ENCODE results near the gene LPIN1. TPM values are rescaled to one million over a fixed set of nuclear protein-coding genes. Genes with fewer than 3 reads are reported as not detected.
A peak's percentile ranks its signal among the peaks of the same experiment; 100 is the strongest.

Gene LPIN1
- total and polyA plus RNA-seq, 2 of the 13 experiments (the other 11 are each of a cell fraction or from before 2014, with no cell fraction given), result 9.7 to 19.4 TPM

DNA sequence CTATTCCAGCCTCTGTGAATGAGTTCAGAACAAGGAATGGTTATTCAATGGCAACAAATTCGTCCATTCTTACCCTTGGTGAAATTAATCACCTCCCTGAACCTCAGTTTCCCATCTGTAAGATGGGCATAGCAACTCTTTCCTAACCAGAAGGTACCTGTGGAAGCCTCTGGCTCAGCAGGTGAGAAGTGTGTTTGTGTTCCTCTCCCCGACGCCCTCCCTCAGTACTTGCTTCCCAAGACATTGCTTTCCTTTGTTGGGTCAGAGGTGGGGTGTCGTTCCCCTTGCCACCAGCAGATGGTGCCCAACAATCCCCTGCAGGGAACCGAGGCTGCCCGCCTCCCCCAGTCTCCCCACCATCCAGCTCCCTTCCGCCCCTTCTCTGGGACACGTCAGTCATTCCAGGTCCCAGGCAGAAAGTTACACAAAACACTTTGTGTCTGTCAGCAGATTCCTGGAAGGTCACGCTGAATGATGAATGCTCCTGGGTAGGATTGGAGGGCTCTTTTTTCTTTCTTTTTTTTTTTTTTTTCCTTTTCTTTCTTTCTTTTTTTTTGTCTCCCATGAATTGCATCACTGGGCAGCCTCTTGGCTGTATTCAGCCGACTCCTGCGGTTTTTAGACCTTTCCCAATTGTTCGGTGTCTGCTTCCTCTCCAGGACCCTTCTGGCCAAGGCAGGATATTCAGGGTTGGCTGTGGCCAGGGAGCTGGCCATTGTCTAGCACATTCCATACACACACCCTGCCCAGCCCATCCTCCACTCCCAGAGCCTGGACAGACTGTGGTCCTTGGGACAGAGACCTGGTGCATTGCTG is 117.3 kb downstream of the LPIN1 start (continued):
- no peak for TF ChIP-seq ZNF337 (CRISPR knock-in tag; IDR thresholded peaks at IDR 0.05; ENCODE audit: borderline replicate concordance, low read depth)
- TF ChIP-seq KMT2A (CRISPR knock-in tag; IDR thresholded peaks at IDR 0.05), result no peak
- TF ChIP-seq MED8 (CRISPR knock-in tag; IDR thresholded peaks at IDR 0.05; ENCODE audit: insufficient replicate concordance), result no peak
- TF ChIP-seq, protein P1, sequence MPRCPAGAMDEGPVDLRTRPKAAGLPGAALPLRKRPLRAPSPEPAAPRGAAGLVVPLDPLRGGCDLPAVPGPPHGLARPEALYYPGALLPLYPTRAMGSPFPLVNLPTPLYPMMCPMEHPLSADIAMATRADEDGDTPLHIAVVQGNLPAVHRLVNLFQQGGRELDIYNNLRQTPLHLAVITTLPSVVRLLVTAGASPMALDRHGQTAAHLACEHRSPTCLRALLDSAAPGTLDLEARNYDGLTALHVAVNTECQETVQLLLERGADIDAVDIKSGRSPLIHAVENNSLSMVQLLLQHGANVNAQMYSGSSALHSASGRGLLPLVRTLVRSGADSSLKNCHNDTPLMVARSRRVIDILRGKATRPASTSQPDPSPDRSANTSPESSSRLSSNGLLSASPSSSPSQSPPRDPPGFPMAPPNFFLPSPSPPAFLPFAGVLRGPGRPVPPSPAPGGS (CRISPR knock-in tag; IDR thresholded peaks at IDR 0.05), result no peak
- TF ChIP-seq PCBP1 (IDR thresholded peaks at IDR 0.05; ENCODE audit: borderline replicate concordance, low read depth, low read length), result no peak
- TF ChIP-seq, protein P2, sequence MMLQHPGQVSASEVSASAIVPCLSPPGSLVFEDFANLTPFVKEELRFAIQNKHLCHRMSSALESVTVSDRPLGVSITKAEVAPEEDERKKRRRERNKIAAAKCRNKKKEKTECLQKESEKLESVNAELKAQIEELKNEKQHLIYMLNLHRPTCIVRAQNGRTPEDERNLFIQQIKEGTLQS (CRISPR knock-in tag; IDR thresholded peaks at IDR 0.05), result no peak
- TF ChIP-seq NPAS2 (CRISPR knock-in tag; IDR thresholded peaks at IDR 0.05; ENCODE audit: borderline replicate concordance), result no peak
- no peak for TF ChIP-seq ZBTB21 (CRISPR knock-in tag; IDR thresholded peaks at IDR 0.05)
- TF ChIP-seq ZMYM2 (CRISPR knock-in tag; IDR thresholded peaks at IDR 0.05), result no peak
- TF ChIP-seq, protein P3, sequence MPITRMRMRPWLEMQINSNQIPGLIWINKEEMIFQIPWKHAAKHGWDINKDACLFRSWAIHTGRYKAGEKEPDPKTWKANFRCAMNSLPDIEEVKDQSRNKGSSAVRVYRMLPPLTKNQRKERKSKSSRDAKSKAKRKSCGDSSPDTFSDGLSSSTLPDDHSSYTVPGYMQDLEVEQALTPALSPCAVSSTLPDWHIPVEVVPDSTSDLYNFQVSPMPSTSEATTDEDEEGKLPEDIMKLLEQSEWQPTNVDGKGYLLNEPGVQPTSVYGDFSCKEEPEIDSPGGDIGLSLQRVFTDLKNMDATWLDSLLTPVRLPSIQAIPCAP (CRISPR knock-in tag; IDR thresholded peaks at IDR 0.05; ENCODE audit: low read depth), result no peak
- no peak for TF ChIP-seq ZNF335 (CRISPR knock-in tag; IDR thresholded peaks at IDR 0.05)
- TF ChIP-seq ZNF225 (CRISPR knock-in tag; IDR thresholded peaks at IDR 0.05), result no peak
- TF ChIP-seq ZBTB42 (CRISPR knock-in tag; IDR thresholded peaks at IDR 0.05), result no peak
- TF ChIP-seq ZNF777 (CRISPR knock-in tag; IDR thresholded peaks at IDR 0.05), result no peak
- TF ChIP-seq, protein P4, sequence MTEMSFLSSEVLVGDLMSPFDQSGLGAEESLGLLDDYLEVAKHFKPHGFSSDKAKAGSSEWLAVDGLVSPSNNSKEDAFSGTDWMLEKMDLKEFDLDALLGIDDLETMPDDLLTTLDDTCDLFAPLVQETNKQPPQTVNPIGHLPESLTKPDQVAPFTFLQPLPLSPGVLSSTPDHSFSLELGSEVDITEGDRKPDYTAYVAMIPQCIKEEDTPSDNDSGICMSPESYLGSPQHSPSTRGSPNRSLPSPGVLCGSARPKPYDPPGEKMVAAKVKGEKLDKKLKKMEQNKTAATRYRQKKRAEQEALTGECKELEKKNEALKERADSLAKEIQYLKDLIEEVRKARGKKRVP (CRISPR knock-in tag; IDR thresholded peaks at IDR 0.05), result peak in 1 of 2 experiments; percentile 68; a peak in 1 of 4 replicates
- no peak for TF ChIP-seq KDM4B (CRISPR knock-in tag; IDR thresholded peaks at IDR 0.05)
- no peak for TF ChIP-seq ZNF207 (IDR thresholded peaks at IDR 0.05; ENCODE audit: borderline replicate concordance)
- TF ChIP-seq ZNF891 (CRISPR knock-in tag; IDR thresholded peaks at IDR 0.05), result no peak
- TF ChIP-seq, protein P5, sequence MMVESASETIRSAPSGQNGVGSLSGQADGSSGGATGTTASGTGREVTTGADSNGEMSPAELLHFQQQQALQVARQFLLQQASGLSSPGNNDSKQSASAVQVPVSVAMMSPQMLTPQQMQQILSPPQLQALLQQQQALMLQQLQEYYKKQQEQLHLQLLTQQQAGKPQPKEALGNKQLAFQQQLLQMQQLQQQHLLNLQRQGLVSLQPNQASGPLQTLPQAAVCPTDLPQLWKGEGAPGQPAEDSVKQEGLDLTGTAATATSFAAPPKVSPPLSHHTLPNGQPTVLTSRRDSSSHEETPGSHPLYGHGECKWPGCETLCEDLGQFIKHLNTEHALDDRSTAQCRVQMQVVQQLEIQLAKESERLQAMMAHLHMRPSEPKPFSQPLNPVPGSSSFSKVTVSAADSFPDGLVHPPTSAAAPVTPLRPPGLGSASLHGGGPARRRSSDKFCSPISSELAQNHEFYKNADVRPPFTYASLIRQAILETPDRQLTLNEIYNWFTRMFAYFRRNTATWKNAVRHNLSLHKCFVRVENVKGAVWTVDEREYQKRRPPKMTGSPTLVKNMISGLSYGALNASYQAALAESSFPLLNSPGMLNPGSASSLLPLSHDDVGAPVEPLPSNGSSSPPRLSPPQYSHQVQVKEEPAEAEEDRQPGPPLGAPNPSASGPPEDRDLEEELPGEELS (CRISPR knock-in tag; IDR thresholded peaks at IDR 0.05), result peak; percentile 10; the same call in 1 of the 2 replicates
- TF ChIP-seq SP5 (CRISPR knock-in tag; IDR thresholded peaks at IDR 0.05; ENCODE audit: borderline replicate concordance, low read depth), result peak; percentile 41; the same call in 1 of the 2 replicates
- TF ChIP-seq TCF7L2 (IDR thresholded peaks at IDR 0.05; ENCODE audit: low read depth, low read length), result no peak
- no peak for TF ChIP-seq ARNT2 (CRISPR knock-in tag; IDR thresholded peaks at IDR 0.05; ENCODE audit: low read depth)
- peak; percentile 57 for TF ChIP-seq PHF5A (CRISPR knock-in tag; IDR thresholded peaks at IDR 0.05; ENCODE audit: low read depth, unreplicated experiment)
- TF ChIP-seq, protein P6, sequence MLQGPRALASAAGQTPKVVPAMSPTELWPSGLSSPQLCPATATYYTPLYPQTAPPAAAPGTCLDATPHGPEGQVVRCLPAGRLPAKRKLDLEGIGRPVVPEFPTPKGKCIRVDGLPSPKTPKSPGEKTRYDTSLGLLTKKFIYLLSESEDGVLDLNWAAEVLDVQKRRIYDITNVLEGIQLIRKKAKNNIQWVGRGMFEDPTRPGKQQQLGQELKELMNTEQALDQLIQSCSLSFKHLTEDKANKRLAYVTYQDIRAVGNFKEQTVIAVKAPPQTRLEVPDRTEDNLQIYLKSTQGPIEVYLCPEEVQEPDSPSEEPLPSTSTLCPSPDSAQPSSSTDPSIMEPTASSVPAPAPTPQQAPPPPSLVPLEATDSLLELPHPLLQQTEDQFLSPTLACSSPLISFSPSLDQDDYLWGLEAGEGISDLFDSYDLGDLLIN (CRISPR knock-in tag; IDR thresholded peaks at IDR 0.05; ENCODE audit: borderline replicate concordance), result no peak
